Neuronal stem cell (in vitro differentiated cells): ENCODE data around the gene HOXC4.

Experiments
- DNase-seq: peaks from one replicate; pipeline ENCODE4 v3.0.0-alpha.2; 2013; ENCODE audit warnings: low spot score
- H2AFZ ChIP-seq: one replicate; pipeline ENCODE4 v1.6.1; 2013; ENCODE audit warnings: mild to moderate bottlenecking, low read length, inconsistent platforms
- H2AK5ac ChIP-seq: 2 replicates; pipeline ENCODE4 v1.6.1; 2013; ENCODE audit warnings: low read depth, mild to moderate bottlenecking, inconsistent platforms, low read length, moderate library complexity, mixed read lengths
- H2BK120ac ChIP-seq: 2 replicates; pipeline ENCODE4 v1.6.1; 2013; ENCODE audit warnings: low read depth, mild to moderate bottlenecking, inconsistent platforms, low read length, moderate library complexity, mixed read lengths
- H2BK12ac ChIP-seq: one replicate; pipeline ENCODE4 v1.6.1; 2013; ENCODE audit warnings: low read length, inconsistent platforms
- H2BK15ac ChIP-seq: 2 replicates; pipeline ENCODE4 v1.6.1; 2013; ENCODE audit warnings: mild to moderate bottlenecking, low read length, inconsistent platforms, mixed read lengths
- H2BK5ac ChIP-seq: one replicate; pipeline ENCODE4 v1.6.1; 2013; ENCODE audit warnings: inconsistent platforms, mild to moderate bottlenecking, low read length, moderate library complexity
- H3K14ac ChIP-seq: one replicate; pipeline ENCODE4 v1.6.1; 2013; ENCODE audit warnings: low read length, inconsistent platforms
- H3K18ac ChIP-seq: 2 replicates; pipeline ENCODE4 v1.6.1; 2013; ENCODE audit warnings: low read length, inconsistent platforms
- H3K23ac ChIP-seq: 2 replicates; pipeline ENCODE4 v1.6.1; 2013; ENCODE audit warnings: low read depth, mild to moderate bottlenecking, mixed read lengths, low read length, inconsistent platforms; ENCODE audit not compliant: poor library complexity
- H3K27ac ChIP-seq: replicated peaks from 3 replicates; pipeline ENCODE4 v1.5.1; 2013; ENCODE audit warnings: low read length, inconsistent platforms
- H3K27me3 ChIP-seq, 3 experiments: 2 replicates each; pipeline ENCODE4 v1.6.1; 2013; ENCODE audit warnings: low read length in 3 of 3, mild to moderate bottlenecking in 2 of 3, inconsistent platforms in 1 of 3, low read depth in 1 of 3, mixed read lengths in 1 of 3, moderate library complexity in 1 of 3; ENCODE audit not compliant: control insufficient read depth in 3 of 3, insufficient read depth in 3 of 3
- H3K36me3 ChIP-seq, 2 donors: replicated peaks in 1 of 2; 2 replicates each; pipeline ENCODE4 v1.6.1; 2013; ENCODE audit warnings: low read length in 2 of 2; ENCODE audit not compliant: control insufficient read depth in 2 of 2, insufficient read depth in 2 of 2
- H3K4ac ChIP-seq: 2 replicates; pipeline ENCODE4 v1.6.1; 2013; ENCODE audit warnings: inconsistent platforms, mild to moderate bottlenecking, low read length, moderate library complexity
- H3K4me1 ChIP-seq, 2 donors: 1 replicate in 1 of 2; 2 replicates in 1 of 2; pipeline ENCODE4 v1.6.1; 2013; ENCODE audit warnings: low read length in 2 of 2, low read depth in 1 of 2; ENCODE audit not compliant: control insufficient read depth in 2 of 2, insufficient read depth in 1 of 2
- H3K4me2 ChIP-seq: one replicate; pipeline ENCODE4 v1.6.1; 2013; ENCODE audit warnings: mild to moderate bottlenecking, low read length, inconsistent platforms; ENCODE audit not compliant: insufficient read depth, poor library complexity, severe bottlenecking
- H3K4me3 ChIP-seq, 2 donors: 2 replicates each; pipeline ENCODE4 v1.5.1; 2013; ENCODE audit warnings: low read length in 2 of 2, mild to moderate bottlenecking in 2 of 2, inconsistent platforms in 1 of 2, moderate library complexity in 1 of 2
- H3K79me1 ChIP-seq: one replicate; pipeline ENCODE4 v1.6.1; 2013; ENCODE audit warnings: low read depth, mild to moderate bottlenecking, inconsistent platforms, low read length, moderate library complexity
- H3K9ac ChIP-seq: one replicate; pipeline ENCODE4 v1.6.1; 2013; ENCODE audit warnings: mild to moderate bottlenecking, low read depth, low read length, inconsistent platforms; ENCODE audit not compliant: poor library complexity
- H3K9me3 ChIP-seq, 2 donors: replicated peaks in 1 of 2; 2 replicates each; pipeline versions ENCODE3 to v1.6.1; 2013; ENCODE audit warnings: low read length in 2 of 2, mild to moderate bottlenecking in 2 of 2, inconsistent platforms in 1 of 2, low read depth in 1 of 2, mixed read lengths in 1 of 2, moderate library complexity in 1 of 2; ENCODE audit not compliant: control insufficient read depth in 2 of 2, insufficient read depth in 1 of 2
- H4K8ac ChIP-seq: one replicate; pipeline ENCODE4 v1.6.1; 2013; ENCODE audit warnings: low read depth, mild to moderate bottlenecking, inconsistent platforms, low read length, moderate library complexity
- H4K91ac ChIP-seq: one replicate; pipeline ENCODE4 v1.6.1; 2013; ENCODE audit warnings: low read length, low read depth, mild to moderate bottlenecking, inconsistent platforms; ENCODE audit not compliant: poor library complexity
- WGBS, 2 donors: extraction: QIAGEN DNeasy Blood & Tissue Kit; methylation state at CpG; one replicate each; pipeline ENCODE4 v1.1.7; 2013; ENCODE audit warnings: missing lambda C conversion rate in 2 of 2, mixed read lengths in 1 of 2; ENCODE audit not compliant: insufficient read length in 2 of 2, insufficient replicate concordance in 1 of 2; ENCODE audit errors: extremely low coverage in 2 of 2; 5-methylcytosine and 5-hydroxymethylcytosine counted together

Gene HOXC4

DNA sequence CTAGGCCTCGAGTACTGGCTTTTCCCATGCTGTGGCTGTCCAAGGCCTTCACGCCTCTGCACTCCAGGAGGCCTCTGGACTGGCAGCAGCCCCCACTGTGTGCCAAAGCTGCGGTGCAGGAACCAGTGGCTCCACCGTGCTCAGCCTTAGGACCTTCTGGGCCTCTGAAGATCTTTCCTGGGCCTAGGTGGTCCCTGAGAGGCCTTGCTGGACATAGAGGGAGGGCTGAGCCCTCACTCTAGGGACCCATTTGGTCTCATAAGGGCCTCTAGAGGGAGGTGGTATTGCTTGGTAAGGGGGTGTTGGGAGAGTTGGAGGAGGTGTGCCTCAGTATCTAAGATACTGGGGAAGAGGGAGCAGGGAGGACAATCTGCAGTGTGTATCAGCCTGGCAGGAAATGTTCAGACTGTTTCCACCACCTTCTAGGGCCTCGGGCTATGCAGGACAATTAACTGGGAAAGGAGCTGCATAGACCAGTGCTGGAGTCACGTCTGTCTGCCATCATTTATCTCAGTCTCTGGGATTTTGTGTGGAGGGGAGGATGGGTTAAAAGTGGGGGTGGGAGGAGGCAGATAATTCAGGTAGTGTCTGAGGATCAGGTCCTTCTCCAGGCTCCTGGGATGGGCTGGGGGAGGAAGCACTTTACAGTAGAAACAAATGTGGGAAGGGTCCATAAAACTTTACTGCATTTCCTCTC lies 17.9 kb upstream of the HOXC4 start:
- Histone ChIP-seq H3K36me3 (no peaks in the 10 kb centered on the region), H2BK15ac (no peak overlapping the region), H3K27me3 (peaks cover 58 to 99% (median 99%) of the 10 kb centered on the region in 3 experiments), H2BK5ac (no peak overlapping the region), H2AFZ (no peak overlapping the region), H3K23ac (no peak overlapping the region), H3K9me3 (peaks cover 5 to 10% of the 10 kb centered on the region in 2 donors), H3K4me3 (no peak overlapping the region), H3K18ac (no peak overlapping the region), H3K4ac (no peak overlapping the region), H3K79me1 (no peaks in the 10 kb centered on the region), H3K4me2 (no peak overlapping the region), H3K4me1 (no peaks in the 10 kb centered on the region), H4K8ac (no peak overlapping the region), H2BK12ac (no peak overlapping the region), H3K14ac (no peak overlapping the region), H2BK120ac (no peak overlapping the region), H3K27ac (no peak overlapping the region), H3K9ac (no peak overlapping the region), H2AK5ac (no peak overlapping the region), H4K91ac (no peak overlapping the region)
- no CpG with 5 or more reads among the region's 6 CpGs for WGBS, 2 donors
- DNase-seq, result no peak

DNA sequence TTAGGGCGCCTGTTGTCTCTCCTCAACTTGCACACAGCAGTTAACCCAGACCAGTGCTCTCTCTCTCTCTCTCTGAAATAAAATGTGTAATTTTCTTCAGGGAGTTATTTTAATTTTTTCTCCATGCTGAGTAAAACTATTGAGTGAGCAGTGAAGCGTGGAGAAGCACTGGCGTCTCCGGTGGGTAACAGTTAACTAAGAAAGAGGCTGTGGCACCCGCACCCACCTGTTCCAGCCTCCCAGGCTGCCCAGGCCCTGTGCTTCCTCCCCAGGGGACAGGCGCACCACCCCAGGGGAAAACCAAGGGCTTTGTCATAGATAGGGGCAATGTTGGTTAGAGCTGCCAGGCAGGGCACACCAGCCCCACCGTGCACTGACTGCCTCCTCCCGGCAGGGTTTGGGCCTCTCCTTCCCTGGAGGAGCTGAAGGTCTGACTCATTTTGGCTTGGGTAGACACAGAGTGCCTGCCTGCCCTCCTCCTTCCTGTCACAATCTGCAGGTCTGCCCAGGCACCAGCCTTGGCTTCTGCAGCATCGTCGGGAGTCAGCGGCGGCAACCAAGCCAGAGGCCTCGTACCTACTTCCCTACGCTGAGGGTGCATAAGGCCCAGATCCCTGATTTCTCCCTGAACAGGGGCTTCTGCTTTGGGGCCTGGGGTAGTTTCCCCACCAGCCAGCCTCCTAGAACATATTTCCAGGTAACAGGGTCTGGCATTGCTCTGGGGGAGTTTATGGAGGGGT lies 16.8 kb upstream of the HOXC4 start:
- H3K4me2 ChIP-seq, result no peak overlapping the region
- H2BK12ac ChIP-seq, result no peak overlapping the region
- no peak overlapping the region for H2BK120ac ChIP-seq
- H3K23ac ChIP-seq, result peak overlapping the region; percentile 34
- H3K4me3 ChIP-seq, result no peak overlapping the region
- H3K79me1 ChIP-seq, result no peaks in the 10 kb centered on the region
- H3K18ac ChIP-seq, result no peak overlapping the region
- no peak overlapping the region for H4K8ac ChIP-seq
- no peak overlapping the region for H3K9ac ChIP-seq
- H4K91ac ChIP-seq, result no peak overlapping the region
- no peaks in the 10 kb centered on the region for H3K36me3 ChIP-seq
- peaks cover 47 to 98% (median 97%) of the 10 kb centered on the region in 3 experiments for H3K27me3 ChIP-seq
- no peak overlapping the region for H2AFZ ChIP-seq
- H3K9me3 ChIP-seq, result peaks cover 5 to 10% of the 10 kb centered on the region in 2 donors
- no peak overlapping the region for H2BK15ac ChIP-seq
- no peak overlapping the region for H2AK5ac ChIP-seq
- no peak overlapping the region for H3K4ac ChIP-seq
- no peak for DNase-seq
- no peak overlapping the region for H3K14ac ChIP-seq
- no peak overlapping the region for H3K27ac ChIP-seq
- no CpG with 5 or more reads among the region's 14 CpGs for WGBS, 2 donors
- no peaks in the 10 kb centered on the region for H3K4me1 ChIP-seq
- no peak overlapping the region for H2BK5ac ChIP-seq

DNA sequence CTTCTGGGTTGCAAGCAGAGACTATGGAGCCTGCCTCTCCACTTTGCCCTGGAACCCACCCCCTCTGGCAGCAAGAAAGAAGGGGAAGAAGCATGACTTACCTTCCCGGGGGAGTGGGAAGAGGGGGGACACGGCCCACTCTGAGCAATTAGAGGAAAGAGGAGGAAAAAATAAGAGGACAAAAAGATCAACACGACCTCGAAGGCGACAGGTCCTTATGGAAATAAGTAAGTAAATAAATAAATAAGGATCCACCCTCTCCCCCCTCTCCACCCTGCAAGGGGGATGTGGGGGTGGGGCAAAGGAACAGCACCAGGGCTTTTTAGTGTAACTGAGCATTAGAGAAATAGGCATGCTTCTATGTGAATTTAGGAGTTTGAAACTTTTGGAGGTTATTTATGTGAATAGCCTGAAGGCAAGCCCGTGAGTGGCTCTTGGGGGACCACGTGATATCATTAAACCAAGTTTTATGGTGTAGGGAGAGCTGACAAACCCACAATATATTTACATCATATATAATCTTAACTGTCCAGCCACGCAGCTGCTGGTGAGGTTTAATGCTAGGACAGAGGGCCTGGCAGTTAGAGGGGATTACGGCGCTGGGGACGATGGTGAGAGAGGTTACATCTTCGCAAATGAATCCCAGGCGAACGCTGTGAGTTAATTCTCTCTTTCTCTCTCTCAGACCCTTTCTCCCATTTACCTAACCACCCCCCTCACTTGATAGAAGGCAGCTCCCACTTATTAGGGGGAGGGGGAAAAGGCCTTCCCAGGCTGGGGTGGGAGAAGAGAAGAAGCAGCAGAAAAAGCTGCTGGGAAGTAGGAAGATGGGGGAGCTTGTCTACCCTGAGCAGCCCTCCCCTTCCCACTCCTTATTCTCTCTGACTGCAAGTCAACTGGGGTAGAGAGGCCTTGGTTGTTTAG lies 16.0 kb upstream of the HOXC4 start:
- WGBS, 2 donors, result no CpG with 5 or more reads among the region's 14 CpGs
- H2BK5ac ChIP-seq, result no peak overlapping the region
- no peak overlapping the region for H3K14ac ChIP-seq
- no peak overlapping the region for H2BK15ac ChIP-seq
- no peak overlapping the region for H4K91ac ChIP-seq
- no peak overlapping the region for H2BK120ac ChIP-seq
- no peak overlapping the region for H3K9ac ChIP-seq
- no peak overlapping the region for H2BK12ac ChIP-seq
- peaks cover 5 to 8% of the 10 kb centered on the region in 2 donors for H3K9me3 ChIP-seq
- H2AK5ac ChIP-seq, result no peak overlapping the region
- H3K23ac ChIP-seq, result no peak overlapping the region
- H3K79me1 ChIP-seq, result no peaks in the 10 kb centered on the region
- H3K27ac ChIP-seq, result no peak overlapping the region
- no peak overlapping the region for H3K4ac ChIP-seq
- peaks cover 43 to 96% (median 96%) of the 10 kb centered on the region in 3 experiments for H3K27me3 ChIP-seq
- H3K4me1 ChIP-seq, result no peaks in the 10 kb centered on the region
- H3K4me3 ChIP-seq, result no peak overlapping the region
- H4K8ac ChIP-seq, result no peak overlapping the region
- H3K18ac ChIP-seq, result no peak overlapping the region
- no peak overlapping the region for H2AFZ ChIP-seq
- no peaks in the 10 kb centered on the region for H3K36me3 ChIP-seq
- no peak overlapping the region for H3K4me2 ChIP-seq
- no peak for DNase-seq
